ENCODE measurements around the gene SCYL1. TPM values are rescaled to one million over a fixed set of nuclear protein-coding genes. Genes with fewer than 3 reads are reported as not detected.
A peak's percentile ranks its signal among the peaks of the same experiment; 100 is the strongest.

SCYL1 gene
- total RNA-seq, 6 donors from 2014 or later = 64.0 to 120 (median 88.8) TPM

GRCh38 chr11:65479184-65480145 is 45.4 kb upstream of the SCYL1 start:
- Histone ChIP-seq H3K27ac (peak overlapping the region; percentile 97 to 100 (median 97)), H3K4me1 (peaks cover 38 to 45% (median 41%) of the 10 kb centered on the region in 4 donors), H3K9me3 (no peaks in the 10 kb centered on the region), H3K36me3 (no peaks in the 10 kb centered on the region), H3K4me3 (peak overlapping the region in 2 of 4 donors; percentile 16 to 63), H3K27me3 (no peaks in the 10 kb centered on the region)
- peak; percentile 44 to 56 for ATAC-seq (ENCODE audit: low FRiP score in 2 of 2)
- peak in 1 of 2 donors; percentile 72 for DNase-seq
- 71 to 74% methylated on average over 9 to 11 of the region's 11 CpGs for WGBS, 2 donors
- TF ChIP-seq POLR2AphosphoS5 (IDR thresholded peaks at IDR 0.05) (peak in 1 of 2 donors; percentile 60), POLR2A (IDR thresholded peaks at IDR 0.05) (peak in 1 of 4 donors; percentile 3), EP300 (IDR thresholded peaks at IDR 0.05) (peak in 1 of 4 donors; percentile 39)
- TF ChIP-seq, protein P1, sequence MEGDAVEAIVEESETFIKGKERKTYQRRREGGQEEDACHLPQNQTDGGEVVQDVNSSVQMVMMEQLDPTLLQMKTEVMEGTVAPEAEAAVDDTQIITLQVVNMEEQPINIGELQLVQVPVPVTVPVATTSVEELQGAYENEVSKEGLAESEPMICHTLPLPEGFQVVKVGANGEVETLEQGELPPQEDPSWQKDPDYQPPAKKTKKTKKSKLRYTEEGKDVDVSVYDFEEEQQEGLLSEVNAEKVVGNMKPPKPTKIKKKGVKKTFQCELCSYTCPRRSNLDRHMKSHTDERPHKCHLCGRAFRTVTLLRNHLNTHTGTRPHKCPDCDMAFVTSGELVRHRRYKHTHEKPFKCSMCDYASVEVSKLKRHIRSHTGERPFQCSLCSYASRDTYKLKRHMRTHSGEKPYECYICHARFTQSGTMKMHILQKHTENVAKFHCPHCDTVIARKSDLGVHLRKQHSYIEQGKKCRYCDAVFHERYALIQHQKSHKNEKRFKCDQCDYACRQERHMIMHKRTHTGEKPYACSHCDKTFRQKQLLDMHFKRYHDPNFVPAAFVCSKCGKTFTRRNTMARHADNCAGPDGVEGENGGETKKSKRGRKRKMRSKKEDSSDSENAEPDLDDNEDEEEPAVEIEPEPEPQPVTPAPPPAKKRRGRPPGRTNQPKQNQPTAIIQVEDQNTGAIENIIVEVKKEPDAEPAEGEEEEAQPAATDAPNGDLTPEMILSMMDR (IDR thresholded peaks at IDR 0.05) = peak in 3 of 6 experiments; percentile 10 to 42 (median 40)

- TF ChIP-seq, protein P1 (IDR thresholded peaks at IDR 0.05) = no peak
- no peak for TF ChIP-seq POLR2A (IDR thresholded peaks at IDR 0.05)
- TF ChIP-seq EP300 (IDR thresholded peaks at IDR 0.05) = no peak
- no peak for TF ChIP-seq POLR2AphosphoS5 (IDR thresholded peaks at IDR 0.05)
- DNase-seq = no peak
- H3K9me3 ChIP-seq = no peaks in the 10 kb centered on the region
- no peak overlapping the region for H3K27ac ChIP-seq
- peaks cover 37 to 44% (median 41%) of the 10 kb centered on the region in 4 donors for H3K4me1 ChIP-seq
- H3K36me3 ChIP-seq = no peaks in the 10 kb centered on the region
- no peak for ATAC-seq (ENCODE audit: low FRiP score in 2 of 2)
- no peak overlapping the region for H3K4me3 ChIP-seq
- WGBS, 2 donors = 90 to 100% methylated on average over 2 of the region's 2 CpGs
- no peaks in the 10 kb centered on the region for H3K27me3 ChIP-seq
Measured at GRCh38 chr11:65482306-65482850, 42.5 kb upstream of the SCYL1 start.

- no peak for ATAC-seq (ENCODE audit: low FRiP score in 2 of 2)
- Histone ChIP-seq H3K9me3 (no peaks in the 10 kb centered on the region), H3K27ac (peak overlapping the region in 3 of 4 donors; percentile 19 to 99 (median 98)), H3K27me3 (no peaks in the 10 kb centered on the region), H3K4me1 (peaks cover 41 to 55% (median 47%) of the 10 kb centered on the region in 4 donors), H3K36me3 (no peaks in the 10 kb centered on the region), H3K4me3 (no peak overlapping the region)
- TF ChIP-seq POLR2AphosphoS5 (IDR thresholded peaks at IDR 0.05) = no peak
- TF ChIP-seq, protein P1 (IDR thresholded peaks at IDR 0.05) = no peak
- TF ChIP-seq POLR2A (IDR thresholded peaks at IDR 0.05) = no peak
- no peak for TF ChIP-seq EP300 (IDR thresholded peaks at IDR 0.05)
- WGBS, 2 donors = 69 to 83% methylated on average over 5 of the region's 5 CpGs
- DNase-seq = no peak
Measured at GRCh38 chr11:65485920-65486219, 39.0 kb upstream of the SCYL1 start.

GRCh38 chr11:65486570-65487466 is 38.1 kb upstream of the SCYL1 start:
- Histone ChIP-seq H3K4me3 (no peak overlapping the region), H3K27ac (peak overlapping the region; percentile 90 to 99 (median 96)), H3K36me3 (no peaks in the 10 kb centered on the region), H3K9me3 (no peaks in the 10 kb centered on the region), H3K27me3 (no peaks in the 10 kb centered on the region), H3K4me1 (peaks cover 50 to 56% (median 52%) of the 10 kb centered on the region in 4 donors)
- no peak for ATAC-seq (ENCODE audit: low FRiP score in 2 of 2)
- TF ChIP-seq POLR2AphosphoS5 (IDR thresholded peaks at IDR 0.05) (no peak), POLR2A (IDR thresholded peaks at IDR 0.05) (peak in 1 of 4 donors; percentile 6)
- 78 to 81% methylated on average over 9 to 10 of the region's 10 CpGs for WGBS, 2 donors
- DNase-seq = no peak
